Skeletal muscle tissue (tissue), 4 donors: ENCODE results near the gene GMEB1. TPM values are rescaled to one million over a fixed set of nuclear protein-coding genes. Genes with fewer than 3 reads are reported as not detected.
"Not testable (repeated sequence)": the region's sequence is repeated elsewhere in the genome, so short reads cannot be mapped to it uniquely, and the experiment has no call there.

Experiments used
- H3K27ac ChIP-seq: one replicate; pipeline ENCODE4 v1.7.0; 2013; ENCODE audit warnings: mild to moderate bottlenecking, low read depth, low read length, inconsistent platforms
- H3K27me3 ChIP-seq, 3 donors: one replicate each; pipeline ENCODE4 v1.7.0; 2013; ENCODE audit warnings: low read length in 3 of 3; ENCODE audit not compliant: control insufficient read depth in 3 of 3, insufficient read depth in 3 of 3
- H3K36me3 ChIP-seq, 3 donors: one replicate each; pipeline ENCODE4 v1.7.0; 2013; ENCODE audit warnings: low read length in 3 of 3; ENCODE audit not compliant: control insufficient read depth in 3 of 3, insufficient read depth in 3 of 3
- H3K4me1 ChIP-seq, 3 donors: one replicate each; pipeline ENCODE4 v1.7.0; 2013; ENCODE audit warnings: low read length in 3 of 3, mild to moderate bottlenecking in 3 of 3; ENCODE audit not compliant: control insufficient read depth in 3 of 3, insufficient read depth in 3 of 3
- H3K4me3 ChIP-seq, 3 donors: one replicate each; pipeline ENCODE4 v1.7.0; 2013; ENCODE audit warnings: low read length in 3 of 3
- H3K9ac ChIP-seq, 3 donors: one replicate each; pipeline ENCODE4 v1.7.0; 2013; ENCODE audit warnings: low read length in 3 of 3, mild to moderate bottlenecking in 3 of 3, moderate library complexity in 2 of 3, low read depth in 1 of 3
- H3K9me3 ChIP-seq, 3 donors: one replicate each; pipeline ENCODE4 v1.7.0; 2013; ENCODE audit warnings: low read length in 3 of 3; ENCODE audit not compliant: control insufficient read depth in 3 of 3
- total RNA-seq: library from RNA; depleted of rRNA; stranded (reverse); fragments of >200 nt; gene quantifications from one replicate; pipeline ENCODE4 v1.2.3, GENCODE V29; 2014
- donor health status: Osteomylitis.

GMEB1 gene
- total RNA-seq, 1 donor from 2014 or later = 4.7 TPM

- no peak overlapping the region for H3K9ac ChIP-seq
- H3K36me3 ChIP-seq = peaks cover 7 to 14% (median 13%) of the 10 kb centered on the region in 3 donors
- no peaks in the 10 kb centered on the region for H3K27me3 ChIP-seq
- H3K4me3 ChIP-seq = no peak overlapping the region
- no peaks in the 10 kb centered on the region for H3K9me3 ChIP-seq
- peaks cover 7 to 9% (median 8%) of the 10 kb centered on the region in 3 donors for H3K4me1 ChIP-seq
- H3K27ac ChIP-seq = peak overlapping the region; percentile 63
Measured at GRCh38 chr1:28718586-28719331, 50.2 kb downstream of the GMEB1 start.

- Histone ChIP-seq H3K9ac (no peak overlapping the region), H3K4me3 (no peak overlapping the region), H3K4me1 (peaks cover 7 to 9% (median 8%) of the 10 kb centered on the region in 3 donors)
Measured at GRCh38 chr1:28719332-28719619, 50.7 kb downstream of the GMEB1 start.

GRCh38 chr1:28720376-28720775, 51.8 kb downstream of the GMEB1 start:
- Histone ChIP-seq H3K9ac (no peak overlapping the region), H3K9me3 (no peaks in the 10 kb centered on the region), H3K27ac (no peak overlapping the region), H3K36me3 (peaks cover 0 to 2% (median 0%) of the 10 kb centered on the region in 3 donors), H3K4me1 (peaks cover 7 to 9% (median 8%) of the 10 kb centered on the region in 3 donors), H3K4me3 (no peak overlapping the region), H3K27me3 (no peaks in the 10 kb centered on the region)

More at GRCh38 chr1:28719332-28719619, 50.7 kb downstream of the GMEB1 start:
- Histone ChIP-seq H3K36me3 (peaks cover 2 to 8% (median 8%) of the 10 kb centered on the region in 3 donors), H3K27ac (peak overlapping the region; percentile 63), H3K9me3 (no peaks in the 10 kb centered on the region), H3K27me3 (no peaks in the 10 kb centered on the region)

- not testable (repeated sequence) for H3K27me3 ChIP-seq, H3K9me3 ChIP-seq, H3K36me3 ChIP-seq, H3K4me3 ChIP-seq, H3K4me1 ChIP-seq, H3K9ac ChIP-seq, H3K27ac ChIP-seq
Measured at GRCh38 chr1:28721927-28722326, 53.3 kb downstream of the GMEB1 start.

- H3K9me3 ChIP-seq, H3K27me3 ChIP-seq, H3K4me1 ChIP-seq, H3K36me3 ChIP-seq, H3K27ac ChIP-seq, H3K9ac ChIP-seq, H3K4me3 ChIP-seq: not testable (repeated sequence)
Measured at GRCh38 chr1:28725365-28725764, 56.8 kb downstream of the GMEB1 start.

GRCh38 chr1:28735961-28736449, 67.4 kb downstream of the GMEB1 start:
- Histone ChIP-seq H3K27me3 (no peaks in the 10 kb centered on the region), H3K9ac (peak overlapping the region; percentile 89 to 91 (median 90)), H3K4me3 (peak overlapping the region; percentile 80 to 82 (median 82)), H3K36me3 (peaks cover 11 to 17% (median 12%) of the 10 kb centered on the region in 3 donors), H3K9me3 (no peaks in the 10 kb centered on the region), H3K27ac (peak overlapping the region; percentile 95), H3K4me1 (peaks cover 20 to 25% (median 25%) of the 10 kb centered on the region in 3 donors)

GRCh38 chr1:28736450-28737306, 68.1 kb downstream of the GMEB1 start, which contains the start of gene YTHDF2:
TSS of gene YTHDF2 (plus strand) at chr1:28736940. CDS start at chr1:28737121, 181 bp downstream.
- Histone ChIP-seq H3K27ac (peak within 1 kb of the TSS; percentile 95), H3K9me3 (no peaks in the 10 kb centered on the region), H3K36me3 (peaks cover 14 to 17% (median 16%) of the 10 kb centered on the region in 3 donors), H3K27me3 (no peaks in the 10 kb centered on the region), H3K9ac (peak within 1 kb of the TSS; percentile 93 to 97 (median 94)), H3K4me1 (peaks cover 20 to 25% (median 25%) of the 10 kb centered on the region in 3 donors), H3K4me3 (peak within 1 kb of the TSS; percentile 85 to 90 (median 85))

GRCh38 chr1:28737307-28738132, 68.9 kb downstream of the GMEB1 start:
- H3K36me3 ChIP-seq = peaks cover 19 to 24% (median 23%) of the 10 kb centered on the region in 3 donors
- H3K4me1 ChIP-seq = peaks cover 20 to 25% (median 25%) of the 10 kb centered on the region in 3 donors
- H3K9ac ChIP-seq = peak overlapping the region; percentile 93 to 97 (median 94)
- H3K4me3 ChIP-seq = peak overlapping the region; percentile 85 to 90 (median 85)
- no peaks in the 10 kb centered on the region for H3K27me3 ChIP-seq
- peak overlapping the region; percentile 95 for H3K27ac ChIP-seq
- no peaks in the 10 kb centered on the region for H3K9me3 ChIP-seq

- Histone ChIP-seq H3K4me3 (no peak overlapping the region), H3K36me3 (peaks cover 40 to 50% (median 47%) of the 10 kb centered on the region in 3 donors), H3K9me3 (no peaks in the 10 kb centered on the region), H3K27me3 (no peaks in the 10 kb centered on the region), H3K4me1 (peaks cover 24 to 36% (median 31%) of the 10 kb centered on the region in 3 donors), H3K27ac (no peak overlapping the region), H3K9ac (peak overlapping the region in 1 of 3 donors; percentile 0)
Measured at GRCh38 chr1:28740118-28740517, 71.5 kb downstream of the GMEB1 start.
